Activated CD4-positive, alpha-beta T cell treated with anti-CD3 and anti-CD28 coated beads, Interleukin-2, amount 50 U/mL, for 1 hour (primary cell): ENCODE measurements around the gene SYNCRIP.
A peak's percentile ranks its signal among the peaks of the same experiment; 100 is the strongest.
"Not testable (repeated sequence)": the region's sequence is repeated elsewhere in the genome, so short reads cannot be mapped to it uniquely, and the experiment has no call there.

Experiments used
- DNase-seq: peaks from one replicate; pipeline ENCODE4 v3.0.0-alpha.2; 2020

SYNCRIP gene

GRCh38 chr6:85669735-85670194 lies 27.1 kb upstream of the SYNCRIP start:
- DNase-seq = peak; percentile 28

GRCh38 chr6:85662251-85662650 lies 19.6 kb upstream of the SYNCRIP start:
- no peak for DNase-seq

GRCh38 chr6:85660181-85660611 lies 17.5 kb upstream of the SYNCRIP start:
- no peak for DNase-seq

- no peak for DNase-seq
Measured at GRCh38 chr6:85650606-85651005, 7.9 kb upstream of the SYNCRIP start.

- DNase-seq = no peak
Measured at GRCh38 chr6:85644279-85644762, 1.6 kb upstream of the SYNCRIP start.

- DNase-seq = peak; percentile 58
Measured at GRCh38 chr6:85643537-85644278, 1.0 kb upstream of the SYNCRIP start.

- peak; percentile 47 for DNase-seq
Measured at GRCh38 chr6:85641897-85642773, 551 bp downstream of the SYNCRIP start.

GRCh38 chr6:85641522-85641896 lies 1.2 kb downstream of the SYNCRIP start:
- DNase-seq = no peak

- no peak for DNase-seq
Measured at GRCh38 chr6:85640821-85641220, 1.9 kb downstream of the SYNCRIP start.

GRCh38 chr6:85637579-85637978 lies 5.1 kb downstream of the SYNCRIP start:
- no peak for DNase-seq

GRCh38 chr6:85632164-85632942 lies 10.3 kb downstream of the SYNCRIP start:
- no peak for DNase-seq

- not testable (repeated sequence) for DNase-seq
Measured at GRCh38 chr6:85631117-85631516, 11.6 kb downstream of the SYNCRIP start.

GRCh38 chr6:85628353-85628752 lies 14.3 kb downstream of the SYNCRIP start:
- DNase-seq = no peak

- DNase-seq = no peak
Measured at GRCh38 chr6:85620308-85620707, 22.4 kb downstream of the SYNCRIP start.

- no peak for DNase-seq
Measured at GRCh38 chr6:85614780-85615179, 27.9 kb downstream of the SYNCRIP start.

GRCh38 chr6:85612690-85613474 lies 29.8 kb downstream of the SYNCRIP start:
- no peak for DNase-seq

GRCh38 chr6:85610182-85610895 lies 32.3 kb downstream of the SYNCRIP start:
- no peak for DNase-seq

- no peak for DNase-seq
Measured at GRCh38 chr6:85602100-85602499, 40.6 kb downstream of the SYNCRIP start.

- no peak for DNase-seq
Measured at GRCh38 chr6:85600713-85601313, 41.9 kb downstream of the SYNCRIP start.

GRCh38 chr6:85594197-85594930 lies 48.3 kb downstream of the SYNCRIP start:
- DNase-seq = peak; percentile 30
